HEK293 (cell line): ENCODE measurements around the gene RDH12.

Experiments used
- OVOL3 ChIP-seq: fragments of 450-650 bp; formaldehyde crosslinking; IDR thresholded peaks from 2 replicates; pipeline ENCODE4 v1.5.1; 2016; ENCODE audit warnings: missing biosample characterization, missing genetic modification characterization
- ZEB2 ChIP-seq: fragments of 450-650 bp; formaldehyde crosslinking; IDR thresholded peaks from 2 replicates; pipeline ENCODE4 v1.5.1; 2016; ENCODE audit warnings: missing biosample characterization, missing genetic modification characterization
- TF ChIP-seq, protein P1 (sequence below): IDR thresholded peaks from 2 replicates; pipeline ENCODE4 v1.6.1; 2011; ENCODE audit warnings: mild to moderate bottlenecking, low read depth, low read length, borderline replicate concordance
- TF ChIP-seq, protein P2 (sequence below): fragments of 450-650 bp; formaldehyde crosslinking; IDR thresholded peaks from 2 replicates; pipeline ENCODE4 v1.5.1; 2016; ENCODE audit warnings: missing biosample characterization, missing genetic modification characterization
- TF ChIP-seq, protein P3 (sequence below): fragments of 450-650 bp; formaldehyde crosslinking; IDR thresholded peaks from 2 replicates; pipeline ENCODE4 v1.5.1; 2016; ENCODE audit warnings: missing biosample characterization, missing genetic modification characterization, low read depth
- TF ChIP-seq, protein P4 (sequence below): fragments of 450-650 bp; formaldehyde crosslinking; IDR thresholded peaks from 2 replicates; pipeline ENCODE4 v1.5.1; 2016; ENCODE audit warnings: missing biosample characterization, missing genetic modification characterization

DNA sequence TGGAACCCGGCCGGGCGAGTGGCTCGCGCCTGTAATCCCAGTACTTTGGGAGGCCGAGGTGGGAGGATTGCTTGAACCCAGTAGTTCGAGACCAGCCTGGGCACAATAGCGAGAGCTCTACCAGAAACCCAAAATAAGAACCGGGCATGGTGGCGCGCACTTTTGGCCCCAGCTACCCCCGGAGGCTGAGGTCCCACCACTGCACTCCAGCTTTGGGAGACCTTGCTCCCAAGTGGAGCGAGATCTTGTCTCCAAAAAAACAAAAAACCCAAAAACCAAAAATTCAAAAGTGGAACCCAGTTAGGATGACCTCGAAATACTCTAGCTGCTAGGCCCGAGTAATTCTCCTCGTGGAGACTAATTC is 26.5 kb upstream of the RDH12 start:
- TF ChIP-seq, protein P1, sequence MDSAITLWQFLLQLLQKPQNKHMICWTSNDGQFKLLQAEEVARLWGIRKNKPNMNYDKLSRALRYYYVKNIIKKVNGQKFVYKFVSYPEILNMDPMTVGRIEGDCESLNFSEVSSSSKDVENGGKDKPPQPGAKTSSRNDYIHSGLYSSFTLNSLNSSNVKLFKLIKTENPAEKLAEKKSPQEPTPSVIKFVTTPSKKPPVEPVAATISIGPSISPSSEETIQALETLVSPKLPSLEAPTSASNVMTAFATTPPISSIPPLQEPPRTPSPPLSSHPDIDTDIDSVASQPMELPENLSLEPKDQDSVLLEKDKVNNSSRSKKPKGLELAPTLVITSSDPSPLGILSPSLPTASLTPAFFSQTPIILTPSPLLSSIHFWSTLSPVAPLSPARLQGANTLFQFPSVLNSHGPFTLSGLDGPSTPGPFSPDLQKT: no peak
- TF ChIP-seq, protein P2, sequence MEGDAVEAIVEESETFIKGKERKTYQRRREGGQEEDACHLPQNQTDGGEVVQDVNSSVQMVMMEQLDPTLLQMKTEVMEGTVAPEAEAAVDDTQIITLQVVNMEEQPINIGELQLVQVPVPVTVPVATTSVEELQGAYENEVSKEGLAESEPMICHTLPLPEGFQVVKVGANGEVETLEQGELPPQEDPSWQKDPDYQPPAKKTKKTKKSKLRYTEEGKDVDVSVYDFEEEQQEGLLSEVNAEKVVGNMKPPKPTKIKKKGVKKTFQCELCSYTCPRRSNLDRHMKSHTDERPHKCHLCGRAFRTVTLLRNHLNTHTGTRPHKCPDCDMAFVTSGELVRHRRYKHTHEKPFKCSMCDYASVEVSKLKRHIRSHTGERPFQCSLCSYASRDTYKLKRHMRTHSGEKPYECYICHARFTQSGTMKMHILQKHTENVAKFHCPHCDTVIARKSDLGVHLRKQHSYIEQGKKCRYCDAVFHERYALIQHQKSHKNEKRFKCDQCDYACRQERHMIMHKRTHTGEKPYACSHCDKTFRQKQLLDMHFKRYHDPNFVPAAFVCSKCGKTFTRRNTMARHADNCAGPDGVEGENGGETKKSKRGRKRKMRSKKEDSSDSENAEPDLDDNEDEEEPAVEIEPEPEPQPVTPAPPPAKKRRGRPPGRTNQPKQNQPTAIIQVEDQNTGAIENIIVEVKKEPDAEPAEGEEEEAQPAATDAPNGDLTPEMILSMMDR (tag by site-specific recombination): no peak
- TF ChIP-seq OVOL3 (tag by site-specific recombination) (no peak), ZEB2 (tag by site-specific recombination) (no peak)
- TF ChIP-seq, protein P3, sequence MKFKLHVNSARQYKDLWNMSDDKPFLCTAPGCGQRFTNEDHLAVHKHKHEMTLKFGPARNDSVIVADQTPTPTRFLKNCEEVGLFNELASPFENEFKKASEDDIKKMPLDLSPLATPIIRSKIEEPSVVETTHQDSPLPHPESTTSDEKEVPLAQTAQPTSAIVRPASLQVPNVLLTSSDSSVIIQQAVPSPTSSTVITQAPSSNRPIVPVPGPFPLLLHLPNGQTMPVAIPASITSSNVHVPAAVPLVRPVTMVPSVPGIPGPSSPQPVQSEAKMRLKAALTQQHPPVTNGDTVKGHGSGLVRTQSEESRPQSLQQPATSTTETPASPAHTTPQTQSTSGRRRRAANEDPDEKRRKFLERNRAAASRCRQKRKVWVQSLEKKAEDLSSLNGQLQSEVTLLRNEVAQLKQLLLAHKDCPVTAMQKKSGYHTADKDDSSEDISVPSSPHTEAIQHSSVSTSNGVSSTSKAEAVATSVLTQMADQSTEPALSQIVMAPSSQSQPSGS: no peak
- TF ChIP-seq, protein P4, sequence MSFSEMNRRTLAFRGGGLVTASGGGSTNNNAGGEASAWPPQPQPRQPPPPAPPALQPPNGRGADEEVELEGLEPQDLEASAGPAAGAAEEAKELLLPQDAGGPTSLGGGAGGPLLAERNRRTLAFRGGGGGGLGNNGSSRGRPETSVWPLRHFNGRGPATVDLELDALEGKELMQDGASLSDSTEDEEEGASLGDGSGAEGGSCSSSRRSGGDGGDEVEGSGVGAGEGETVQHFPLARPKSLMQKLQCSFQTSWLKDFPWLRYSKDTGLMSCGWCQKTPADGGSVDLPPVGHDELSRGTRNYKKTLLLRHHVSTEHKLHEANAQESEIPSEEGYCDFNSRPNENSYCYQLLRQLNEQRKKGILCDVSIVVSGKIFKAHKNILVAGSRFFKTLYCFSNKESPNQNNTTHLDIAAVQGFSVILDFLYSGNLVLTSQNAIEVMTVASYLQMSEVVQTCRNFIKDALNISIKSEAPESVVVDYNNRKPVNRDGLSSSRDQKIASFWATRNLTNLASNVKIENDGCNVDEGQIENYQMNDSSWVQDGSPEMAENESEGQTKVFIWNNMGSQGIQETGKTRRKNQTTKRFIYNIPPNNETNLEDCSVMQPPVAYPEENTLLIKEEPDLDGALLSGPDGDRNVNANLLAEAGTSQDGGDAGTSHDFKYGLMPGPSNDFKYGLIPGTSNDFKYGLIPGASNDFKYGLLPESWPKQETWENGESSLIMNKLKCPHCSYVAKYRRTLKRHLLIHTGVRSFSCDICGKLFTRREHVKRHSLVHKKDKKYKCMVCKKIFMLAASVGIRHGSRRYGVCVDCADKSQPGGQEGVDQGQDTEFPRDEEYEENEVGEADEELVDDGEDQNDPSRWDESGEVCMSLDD (tag by site-specific recombination): no peak
